ENCODE results near the gene ELAC2.

- TF ChIP-seq, protein P1, sequence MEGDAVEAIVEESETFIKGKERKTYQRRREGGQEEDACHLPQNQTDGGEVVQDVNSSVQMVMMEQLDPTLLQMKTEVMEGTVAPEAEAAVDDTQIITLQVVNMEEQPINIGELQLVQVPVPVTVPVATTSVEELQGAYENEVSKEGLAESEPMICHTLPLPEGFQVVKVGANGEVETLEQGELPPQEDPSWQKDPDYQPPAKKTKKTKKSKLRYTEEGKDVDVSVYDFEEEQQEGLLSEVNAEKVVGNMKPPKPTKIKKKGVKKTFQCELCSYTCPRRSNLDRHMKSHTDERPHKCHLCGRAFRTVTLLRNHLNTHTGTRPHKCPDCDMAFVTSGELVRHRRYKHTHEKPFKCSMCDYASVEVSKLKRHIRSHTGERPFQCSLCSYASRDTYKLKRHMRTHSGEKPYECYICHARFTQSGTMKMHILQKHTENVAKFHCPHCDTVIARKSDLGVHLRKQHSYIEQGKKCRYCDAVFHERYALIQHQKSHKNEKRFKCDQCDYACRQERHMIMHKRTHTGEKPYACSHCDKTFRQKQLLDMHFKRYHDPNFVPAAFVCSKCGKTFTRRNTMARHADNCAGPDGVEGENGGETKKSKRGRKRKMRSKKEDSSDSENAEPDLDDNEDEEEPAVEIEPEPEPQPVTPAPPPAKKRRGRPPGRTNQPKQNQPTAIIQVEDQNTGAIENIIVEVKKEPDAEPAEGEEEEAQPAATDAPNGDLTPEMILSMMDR (IDR thresholded peaks at IDR 0.05) = no peak
- TF ChIP-seq ZFX (IDR thresholded peaks at IDR 0.05; ENCODE audit: borderline replicate concordance) = no peak
These were observed 36.8 kb upstream of the ELAC2 start for GRCh38 chr17:13054666-13055065.

Measured in 22Rv1 (cell line).